Prostate gland (tissue), 2 donors: ENCODE data around the gene FUT8.
A peak's percentile ranks its signal among the peaks of the same experiment; 100 is the strongest.

Experiments used
- CTCF ChIP-seq, 4 experiments: fragments of 200-600 bp in 2 of 4; fragments of 450-650 bp in 2 of 4; sonication (generic) in 2 of 4; IDR thresholded peaks; 1 replicate in 3 of 4; 2 replicates in 1 of 4; pipeline ENCODE4 v1.5.1; 2016 to 2019; ENCODE audit warnings: antibody characterized with exemption in 4 of 4, mild to moderate bottlenecking in 2 of 4, moderate library complexity in 2 of 4
- POLR2A ChIP-seq: fragments of 450-650 bp; IDR thresholded peaks from one replicate; pipeline ENCODE4 v1.6.1; 2016; ENCODE audit warnings: antibody characterized with exemption, mild to moderate bottlenecking
- POLR2AphosphoS5 ChIP-seq: sonication (generic); formaldehyde crosslinking; IDR thresholded peaks from one replicate; pipeline ENCODE4 v1.6.1; 2017; ENCODE audit warnings: antibody characterized with exemption

GRCh38 chr14:65604936-65605335, 192.4 kb downstream of the FUT8 start:
- TF ChIP-seq POLR2A, result no peak
- TF ChIP-seq CTCF (IDR thresholded peaks at IDR 0.05), result peak in 2 of 4 experiments; percentile 8 to 10
- TF ChIP-seq POLR2AphosphoS5, result no peak
